SKM-1 treated with dmso at 0.1 percent for 144 hours (cell line): Measurements from ENCODE around the gene RNF220.

ENCODE experiments used
- DNase-seq: peaks from one replicate; lab custom pipeline; 2025; ENCODE audit not compliant: unreplicated experiment; lab: John Stamatoyannopoulos, UW

The RNF220 gene

GRCh38 chr1:44631647-44632539 lies 226.8 kb downstream of the RNF220 start:
- peak; percentile 83 for DNase-seq

DNA sequence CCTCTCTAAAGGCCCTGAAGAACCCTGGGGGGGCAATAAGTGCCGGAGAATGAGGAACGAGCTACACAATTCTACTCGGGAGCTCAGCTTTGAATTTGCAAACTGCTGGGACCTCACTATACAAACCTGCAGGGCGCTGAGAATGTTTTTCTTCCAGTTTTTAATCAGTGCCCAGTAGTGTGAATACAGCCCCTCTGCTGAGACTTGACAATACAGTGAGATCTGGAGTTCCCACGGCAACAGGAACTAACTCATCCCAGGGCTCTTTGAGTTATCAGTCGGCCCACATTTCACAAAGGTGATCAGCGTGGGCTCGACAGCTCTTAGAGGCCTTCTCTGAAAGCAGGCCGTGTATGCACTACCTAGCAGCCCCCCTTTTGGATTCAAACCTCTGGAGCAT lies 227.5 kb downstream of the RNF220 start:
- DNase-seq, result no peak

- no peak for DNase-seq
These were observed 229.6 kb downstream of the RNF220 start for GRCh38 chr1:44634606-44635189.

DNA sequence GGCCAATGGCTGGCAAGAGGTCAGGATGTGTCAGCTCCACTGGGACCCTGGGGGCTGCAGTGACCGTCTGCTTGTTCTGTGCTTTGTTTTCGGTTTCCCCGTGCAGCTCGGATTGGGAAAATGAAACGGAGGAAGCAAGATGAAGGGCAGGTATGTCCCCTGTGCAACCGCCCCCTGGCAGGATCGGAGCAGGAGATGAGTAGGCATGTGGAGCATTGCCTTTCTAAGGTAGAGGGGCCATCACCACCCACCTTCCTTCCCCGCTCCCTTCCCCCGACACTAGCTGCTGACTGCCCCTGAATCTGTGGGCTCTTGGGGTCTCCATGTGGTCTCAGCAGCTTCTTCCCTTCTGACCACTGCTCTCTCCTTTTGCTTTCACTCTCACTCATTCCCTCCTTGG lies 230.4 kb downstream of the RNF220 start:
- no peak for DNase-seq

- no peak for DNase-seq
These were observed 231.1 kb downstream of the RNF220 start for GRCh38 chr1:44636083-44636687.

GRCh38 chr1:44636688-44637598 lies 231.9 kb downstream of the RNF220 start:
- no peak for DNase-seq

- DNase-seq, result no peak
These were observed 232.8 kb downstream of the RNF220 start for GRCh38 chr1:44637702-44638411.

DNA sequence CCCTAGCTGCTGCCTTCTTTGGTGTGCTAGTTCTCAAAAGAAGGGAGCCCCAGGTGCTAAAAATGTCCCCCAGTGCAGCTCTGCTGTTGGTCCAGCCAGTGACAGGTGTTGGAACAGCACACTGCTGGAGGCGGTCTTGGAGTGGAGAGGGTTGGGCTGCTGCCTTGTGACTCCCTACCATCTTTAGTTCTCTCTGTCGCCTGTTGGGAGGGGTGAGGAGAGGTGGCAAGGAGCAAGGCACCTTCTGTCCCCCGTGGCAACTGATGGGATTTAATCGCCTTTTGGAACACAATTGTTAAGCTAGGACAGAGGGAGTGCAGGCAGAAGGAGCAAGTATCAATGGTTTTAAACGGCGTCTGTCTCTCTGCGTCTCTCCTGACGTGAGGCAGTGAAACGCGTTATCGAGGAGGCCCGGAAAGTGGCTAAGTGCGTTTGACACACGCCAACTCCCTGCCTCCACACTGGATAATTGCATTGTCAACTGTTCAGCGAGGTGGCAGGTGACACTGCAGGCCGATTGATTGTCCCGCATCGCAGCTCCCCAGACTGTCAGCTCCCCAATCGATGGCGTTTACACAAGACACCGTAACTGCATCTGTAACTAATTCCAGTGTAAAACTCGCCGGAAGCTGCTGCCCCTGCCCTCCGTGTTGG lies 235.3 kb downstream of the RNF220 start:
- DNase-seq, result no peak

DNA sequence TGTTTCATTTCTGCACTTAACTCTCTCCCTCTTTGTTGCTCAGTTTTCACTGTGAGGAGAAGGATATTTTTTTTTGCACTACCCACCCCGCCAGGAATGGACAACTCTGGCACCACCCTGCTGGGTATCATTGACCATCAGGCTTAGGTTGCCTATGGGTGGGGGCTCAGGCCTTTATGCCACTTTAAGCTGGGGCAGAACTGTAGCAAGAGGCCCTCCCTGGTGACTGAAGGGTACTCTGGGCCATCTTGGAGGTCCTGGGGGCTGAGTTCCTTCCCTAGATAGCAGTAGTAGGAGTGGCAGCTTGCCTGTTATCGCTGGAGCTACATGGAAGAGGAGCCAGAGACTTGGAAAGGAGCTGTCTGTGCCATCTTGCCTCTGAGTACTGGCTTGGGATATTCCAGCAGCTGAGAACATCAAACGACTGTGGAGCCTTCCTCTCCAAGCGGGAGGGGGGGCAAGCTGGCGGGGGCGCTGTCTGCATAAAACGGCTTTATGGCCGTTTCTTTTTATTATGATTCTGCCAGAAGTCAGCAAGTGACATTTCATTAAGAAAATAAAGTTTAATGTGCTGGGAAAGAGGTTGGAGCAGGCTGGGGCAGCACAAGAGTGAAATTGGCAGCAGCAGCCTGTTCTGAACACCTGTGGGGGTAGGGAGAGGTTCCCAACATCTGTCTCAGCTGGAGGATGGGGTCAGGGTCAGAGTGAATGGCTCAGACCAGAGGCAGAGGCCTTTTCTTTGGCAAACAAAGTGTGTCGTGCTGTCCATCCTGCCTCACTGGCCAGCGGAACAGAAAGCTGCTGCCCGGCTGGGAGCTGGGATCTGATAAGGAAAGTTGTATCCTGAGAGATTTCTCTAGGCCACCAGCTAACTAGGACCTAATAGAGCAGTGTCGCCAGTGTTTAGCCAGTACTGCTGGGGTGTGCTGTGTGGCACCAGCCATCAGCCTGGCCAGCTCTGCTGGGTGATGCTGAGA lies 236.4 kb downstream of the RNF220 start:
- DNase-seq, result no peak

GRCh38 chr1:44642255-44642654 lies 237.2 kb downstream of the RNF220 start:
- DNase-seq, result no peak

- DNase-seq, result no peak
These were observed 237.9 kb downstream of the RNF220 start for GRCh38 chr1:44642925-44643324.

- no peak for DNase-seq
These were observed 238.8 kb downstream of the RNF220 start for GRCh38 chr1:44643721-44644334.

GRCh38 chr1:44644806-44645205 lies 239.8 kb downstream of the RNF220 start:
- DNase-seq, result no peak

- no peak for DNase-seq
These were observed 240.6 kb downstream of the RNF220 start for GRCh38 chr1:44645476-44646244.

DNA sequence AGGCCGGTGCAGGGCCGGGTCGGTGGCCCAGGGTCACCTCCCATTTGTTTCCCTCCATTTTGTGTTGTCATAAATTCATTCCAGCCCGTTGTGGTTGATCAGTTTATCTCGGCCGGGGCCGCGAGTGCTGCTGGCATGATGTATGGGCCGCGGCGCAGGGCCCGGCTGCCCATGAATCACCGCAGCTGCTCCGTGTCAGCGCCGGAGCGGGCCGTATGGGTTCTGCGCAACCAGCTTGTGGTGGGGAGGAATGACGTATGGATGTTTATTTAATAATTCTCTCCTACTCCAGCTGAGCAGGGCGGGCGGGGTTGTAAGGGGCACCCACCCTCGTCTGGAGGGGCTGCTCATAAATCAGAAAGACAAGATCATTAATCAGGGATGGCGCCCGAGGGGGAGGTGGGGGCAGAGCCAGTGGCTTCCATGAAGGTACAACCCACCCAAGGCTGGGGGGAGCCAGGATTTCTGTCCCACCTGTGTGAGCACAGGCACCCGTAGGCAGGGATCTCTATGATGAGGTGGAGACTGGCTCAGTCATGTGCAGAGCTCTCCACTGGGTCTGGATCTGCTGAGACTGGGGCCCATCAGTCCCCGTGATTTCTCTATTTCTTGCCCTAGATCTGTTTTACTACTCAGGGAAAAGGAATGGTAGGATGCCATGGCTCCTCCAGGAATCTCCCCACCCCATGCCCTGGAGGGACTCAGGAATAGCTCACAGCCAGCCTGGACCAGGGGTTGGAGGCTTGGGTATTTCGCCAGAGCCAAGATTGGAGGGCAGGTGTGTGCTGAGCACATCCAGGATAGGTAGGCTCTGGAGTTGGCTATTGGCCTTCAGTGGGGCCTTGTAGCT lies 241.4 kb downstream of the RNF220 start:
- no peak for DNase-seq

DNA sequence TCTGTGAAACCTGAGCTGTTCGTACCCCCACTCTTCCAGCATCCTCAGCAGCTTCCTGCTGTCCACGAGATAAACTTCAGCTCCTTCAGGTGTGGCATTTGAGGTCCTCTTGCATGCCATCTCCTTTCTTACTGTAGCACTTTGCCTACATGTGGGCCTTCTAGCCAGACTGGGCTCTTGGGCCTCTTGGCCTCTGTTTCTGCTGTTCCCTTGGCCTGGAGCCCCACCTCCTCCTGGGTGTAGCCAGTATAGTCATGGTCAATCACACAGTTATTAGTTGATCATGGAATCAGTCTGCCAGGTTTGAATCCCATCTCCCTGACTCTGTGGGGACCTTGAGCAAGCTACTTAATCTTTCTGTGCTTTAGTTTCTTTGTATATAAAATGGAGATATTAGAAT lies 242.8 kb downstream of the RNF220 start:
- DNase-seq, result no peak
